UCSD-AML1 (cell line): ENCODE data around the gene PRPF38A.
A peak's percentile ranks its signal among the peaks of the same experiment; 100 is the strongest.
"Not testable (repeated sequence)": the region's sequence is repeated elsewhere in the genome, so short reads cannot be mapped to it uniquely, and the experiment has no call there.

ENCODE experiments used
- DNase-seq: peaks from one replicate; lab custom pipeline; 2025; ENCODE audit not compliant: unreplicated experiment; lab: John Stamatoyannopoulos, UW

The PRPF38A gene, protein sequence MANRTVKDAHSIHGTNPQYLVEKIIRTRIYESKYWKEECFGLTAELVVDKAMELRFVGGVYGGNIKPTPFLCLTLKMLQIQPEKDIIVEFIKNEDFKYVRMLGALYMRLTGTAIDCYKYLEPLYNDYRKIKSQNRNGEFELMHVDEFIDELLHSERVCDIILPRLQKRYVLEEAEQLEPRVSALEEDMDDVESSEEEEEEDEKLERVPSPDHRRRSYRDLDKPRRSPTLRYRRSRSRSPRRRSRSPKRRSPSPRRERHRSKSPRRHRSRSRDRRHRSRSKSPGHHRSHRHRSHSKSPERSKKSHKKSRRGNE

DNA sequence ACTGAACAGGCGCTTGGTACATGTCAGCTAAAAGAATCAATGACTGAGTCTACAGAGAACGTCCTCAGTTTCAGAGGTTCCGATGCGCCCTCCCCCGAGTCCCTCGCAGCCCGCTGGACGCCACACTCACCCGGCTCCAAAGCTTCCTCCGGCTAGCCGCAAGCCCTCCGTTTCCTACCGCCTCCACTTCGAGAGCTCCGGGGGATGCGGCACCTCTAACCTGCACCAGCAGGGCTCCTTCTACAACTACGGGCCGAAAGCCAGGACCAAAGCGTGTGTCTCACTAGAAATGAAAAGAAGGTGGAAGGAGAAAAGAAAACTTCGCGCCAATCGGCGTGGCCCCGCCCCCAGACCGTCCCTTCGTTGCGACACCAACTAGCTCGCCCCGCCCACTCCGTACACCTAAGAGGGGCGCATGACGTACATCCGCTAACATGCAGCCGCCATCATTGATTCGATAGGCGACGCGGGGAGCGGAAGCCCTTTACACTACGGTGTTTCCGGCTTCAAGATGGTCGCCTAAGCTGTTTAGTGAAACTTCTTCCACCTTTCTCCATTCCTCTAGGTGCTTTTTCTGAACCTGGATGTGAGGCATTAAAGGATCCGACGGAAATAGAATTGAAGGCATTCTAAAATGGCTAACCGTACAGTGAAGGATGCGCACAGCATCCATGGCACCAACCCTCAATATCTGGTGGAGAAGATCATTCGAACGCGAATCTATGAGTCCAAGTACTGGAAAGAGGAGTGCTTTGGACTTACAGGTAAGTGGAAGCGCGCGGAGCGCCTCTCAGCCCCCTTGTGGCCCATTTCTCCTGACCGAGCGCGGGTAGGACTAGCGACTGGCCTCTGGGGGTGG is at the start of gene PRPF38A, which contains the start of gene ORC1:
PRPF38A (plus strand) TSS at position 487 of the 859 bp plus-strand sequence; CDS start at position 635, 148 bp downstream.
ORC1 (minus strand) TSS at position 308 of the 859 bp plus-strand sequence. CDS start 2,200 bp downstream, outside the sequence.
- peak; percentile 96 for DNase-seq

DNA sequence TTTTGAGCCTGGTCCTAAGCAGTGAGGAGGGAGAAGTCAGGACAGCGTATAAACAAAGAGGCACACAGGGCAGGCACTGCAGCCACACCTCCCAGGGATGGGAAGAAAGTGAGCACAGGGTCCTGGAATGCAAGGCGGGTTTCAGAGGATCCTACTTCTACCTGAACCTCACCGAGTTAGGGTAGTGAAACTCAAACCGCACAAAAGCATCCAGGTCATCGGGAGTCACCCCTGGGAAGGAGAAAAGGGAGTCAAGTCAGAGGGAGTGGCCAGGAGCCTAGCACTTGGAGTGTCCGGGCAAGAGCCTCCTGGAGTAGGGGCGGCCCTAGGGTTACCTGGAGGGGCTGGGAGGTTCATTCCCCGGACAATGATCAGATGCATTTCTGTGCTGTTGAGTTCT is 49.0 kb upstream of the PRPF38A start:
- DNase-seq: no peak

DNA sequence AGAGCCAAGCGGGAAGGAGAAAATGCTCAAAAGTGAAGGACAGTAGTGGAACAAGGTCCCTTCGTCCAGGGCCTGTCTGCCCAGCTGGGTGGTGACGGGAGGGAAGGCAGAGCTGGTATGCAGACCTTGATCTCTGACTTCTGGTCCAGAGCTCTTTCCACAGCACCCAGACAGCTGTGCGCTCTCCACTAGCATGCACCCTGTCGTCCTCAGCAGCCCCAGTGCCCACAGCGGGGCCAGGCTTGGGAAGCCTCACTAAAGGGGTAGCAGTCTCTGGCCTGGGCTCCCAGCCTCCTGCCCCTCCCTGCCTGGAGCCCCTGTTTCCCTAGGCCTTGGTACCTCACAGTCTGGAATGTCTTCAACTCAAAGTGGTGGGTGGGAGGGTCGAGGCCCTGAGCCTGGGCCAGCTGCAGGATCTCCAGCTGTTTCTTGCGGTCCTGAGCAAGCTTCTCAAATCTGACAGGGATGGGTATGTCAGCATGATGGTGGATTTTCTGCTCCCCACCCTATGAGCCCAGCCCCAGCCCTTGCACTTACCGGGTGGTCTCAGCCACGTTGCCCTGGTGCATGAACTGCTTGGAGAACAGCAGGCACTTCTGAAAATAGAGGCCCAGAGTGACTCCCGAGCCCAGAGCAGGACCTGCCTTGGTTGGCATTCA is 48.4 kb upstream of the PRPF38A start:
- DNase-seq: no peak

DNA sequence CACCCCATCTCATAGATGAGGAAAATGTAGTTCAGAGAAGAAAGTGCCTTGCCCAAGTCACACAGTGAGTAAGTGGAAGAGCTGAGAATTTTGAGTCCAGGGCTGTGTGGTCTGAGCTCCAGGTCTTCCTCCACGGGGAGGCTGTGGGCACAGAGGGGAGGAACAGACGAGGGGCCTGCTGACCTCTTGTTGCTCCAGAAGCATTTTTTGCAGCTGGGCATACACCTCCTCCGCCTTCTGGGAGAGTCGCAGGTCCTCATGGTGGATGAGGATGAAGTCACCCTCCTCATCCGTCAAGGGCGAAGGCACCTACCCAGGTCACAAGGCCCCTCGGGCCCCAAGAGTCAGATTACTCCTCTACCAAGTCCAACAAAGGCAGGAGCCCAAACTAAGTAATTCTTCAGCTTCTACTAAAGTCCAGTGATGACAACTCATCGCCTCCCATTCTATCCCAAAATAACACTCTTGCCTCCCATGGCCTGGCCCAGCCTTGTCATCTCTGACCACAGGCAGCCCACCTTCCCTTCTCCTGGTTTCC is 47.5 kb upstream of the PRPF38A start:
- no peak for DNase-seq

DNA sequence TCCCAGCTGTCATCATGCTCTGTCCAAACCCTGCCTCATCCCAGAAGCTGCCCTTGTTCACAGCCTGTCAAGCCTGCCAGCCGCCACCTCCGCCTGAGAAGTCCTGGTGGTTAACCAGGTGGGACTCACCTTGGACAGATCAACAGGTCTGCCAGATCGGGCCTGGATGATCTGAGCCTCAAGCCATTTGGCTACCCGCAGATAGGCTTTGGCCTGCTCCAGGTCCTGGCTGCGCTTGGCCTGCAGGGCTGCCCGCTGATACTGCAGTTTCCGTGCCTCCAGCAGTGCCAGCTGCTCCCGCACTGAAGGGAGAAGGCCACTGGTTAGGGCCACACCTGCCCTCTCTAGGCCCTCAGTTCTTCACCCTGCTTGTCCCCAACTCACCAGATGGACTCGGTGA is 47.0 kb upstream of the PRPF38A start:
- DNase-seq: no peak

DNA sequence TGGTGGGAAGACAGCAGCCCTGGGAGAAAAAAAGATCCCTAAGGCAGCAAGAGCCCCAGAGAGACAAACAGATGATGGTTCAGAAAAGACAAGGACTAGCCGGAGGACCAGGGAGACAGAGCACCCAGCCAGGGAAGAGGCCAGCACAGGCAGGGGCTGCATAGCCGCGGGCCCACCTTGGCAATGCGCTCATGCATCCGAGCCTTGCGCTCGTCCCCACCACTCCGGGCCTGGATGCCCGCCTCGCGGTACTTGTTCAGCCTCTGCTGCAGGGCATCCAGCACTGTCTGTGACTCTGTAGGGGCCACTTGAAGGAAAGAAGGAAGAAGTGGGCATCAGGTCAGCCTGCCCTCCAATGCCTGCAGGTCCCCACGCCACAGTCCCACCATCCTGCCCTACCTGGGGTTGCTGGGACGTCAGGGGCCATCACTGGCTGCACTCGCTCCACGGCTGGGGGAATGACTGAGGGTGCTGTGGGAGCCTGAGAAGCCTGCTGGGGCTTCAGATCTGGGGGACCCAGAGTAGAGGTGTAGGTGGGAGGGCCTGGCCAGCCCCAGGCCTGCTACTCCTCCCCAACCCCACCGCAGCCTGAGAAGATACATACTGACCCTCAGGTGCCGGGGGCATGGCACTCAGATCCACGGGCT is 45.4 kb upstream of the PRPF38A start:
- no peak for DNase-seq

DNA sequence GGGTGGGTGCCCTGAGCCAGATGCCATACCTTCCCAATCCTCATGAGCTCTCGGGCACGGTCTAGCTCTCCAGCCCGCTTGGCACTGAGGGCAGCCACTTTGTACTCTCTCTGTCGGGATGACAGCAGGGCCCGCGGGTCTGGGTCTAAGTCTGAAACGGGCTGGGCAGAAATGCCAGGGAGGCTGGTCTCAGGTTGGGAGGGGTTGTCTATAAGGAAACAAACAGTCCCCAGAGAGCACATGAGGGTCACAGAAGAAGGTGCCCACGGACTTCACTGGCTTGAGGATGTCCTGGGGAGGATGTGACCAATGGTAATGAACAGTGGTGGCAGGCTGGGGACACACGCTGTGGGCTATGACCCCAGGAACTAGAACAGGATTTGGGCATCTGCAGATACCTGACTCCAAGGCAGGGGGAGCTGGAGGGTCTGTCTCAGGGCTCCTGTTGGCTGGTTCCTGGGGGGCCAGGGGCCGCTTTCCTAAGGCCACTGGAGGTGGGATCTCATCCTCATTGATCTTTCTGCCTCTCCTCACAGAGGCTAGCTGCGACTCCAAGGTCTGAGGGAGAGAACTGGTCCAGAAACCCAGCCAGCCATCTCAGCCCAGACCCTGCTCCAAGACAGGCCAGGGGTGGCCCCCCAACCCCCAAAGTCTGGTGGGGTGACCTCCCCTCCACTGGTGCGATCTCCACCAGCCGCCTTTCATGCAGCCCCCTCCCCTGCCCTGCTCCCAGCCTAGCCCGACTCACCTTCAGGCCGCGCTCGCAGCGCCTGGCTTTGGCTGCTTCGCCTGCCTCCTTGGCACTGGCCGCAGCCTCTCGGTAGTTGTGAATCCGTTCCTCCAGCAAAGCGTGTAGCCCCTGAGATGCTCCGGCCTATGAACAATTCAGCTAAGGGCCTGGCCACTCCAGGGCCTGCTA is 44.5 kb upstream of the PRPF38A start:
- no peak for DNase-seq

DNA sequence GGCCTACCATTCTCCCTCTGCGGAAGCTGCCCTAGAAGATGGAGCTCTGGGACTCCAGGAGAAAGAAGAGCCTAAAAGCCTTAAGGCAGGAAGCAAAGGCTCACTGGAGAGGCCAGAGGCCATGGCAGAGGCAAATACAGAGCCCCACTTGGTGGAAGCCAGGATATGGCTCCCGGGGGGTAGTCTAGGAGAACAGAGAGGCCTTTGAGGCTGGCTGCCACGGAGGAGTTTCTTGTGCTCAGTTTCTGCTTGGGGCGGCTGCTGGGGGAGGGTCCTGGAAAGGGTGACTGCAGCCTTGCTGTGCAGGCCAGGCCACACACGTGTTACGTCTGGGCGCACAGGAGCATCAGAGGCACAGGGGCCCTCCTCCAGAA is 43.8 kb upstream of the PRPF38A start:
- DNase-seq: no peak

DNA sequence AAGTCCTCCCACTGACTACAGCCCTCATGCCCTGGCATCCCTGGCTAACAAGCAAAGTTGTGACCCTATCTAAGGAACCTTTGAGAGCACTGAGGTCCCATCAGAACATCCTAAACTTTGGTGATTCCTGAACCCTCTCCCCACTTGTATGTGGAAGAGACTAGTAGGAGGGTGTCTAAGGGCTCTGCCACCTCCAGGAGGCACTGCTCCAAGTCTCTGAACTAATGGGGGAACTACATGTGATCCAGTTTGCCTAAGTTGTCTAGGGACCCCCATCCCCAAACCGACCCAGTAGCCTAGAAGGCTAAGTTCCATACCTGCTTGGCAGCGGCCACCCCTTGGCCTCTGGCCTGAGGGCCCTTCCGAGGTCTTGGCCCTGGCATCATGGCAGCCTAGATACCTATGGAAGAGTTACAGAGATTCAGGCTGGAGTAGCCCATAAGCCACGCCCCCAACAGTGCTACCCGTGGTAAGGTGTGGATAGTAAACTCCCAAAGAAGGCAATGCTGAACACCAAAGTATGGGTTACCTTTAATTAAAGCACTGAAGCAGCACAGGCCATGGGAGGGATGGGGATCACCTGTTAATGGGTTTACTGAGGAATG is 40.1 kb upstream of the PRPF38A start:
- DNase-seq: no peak

DNA sequence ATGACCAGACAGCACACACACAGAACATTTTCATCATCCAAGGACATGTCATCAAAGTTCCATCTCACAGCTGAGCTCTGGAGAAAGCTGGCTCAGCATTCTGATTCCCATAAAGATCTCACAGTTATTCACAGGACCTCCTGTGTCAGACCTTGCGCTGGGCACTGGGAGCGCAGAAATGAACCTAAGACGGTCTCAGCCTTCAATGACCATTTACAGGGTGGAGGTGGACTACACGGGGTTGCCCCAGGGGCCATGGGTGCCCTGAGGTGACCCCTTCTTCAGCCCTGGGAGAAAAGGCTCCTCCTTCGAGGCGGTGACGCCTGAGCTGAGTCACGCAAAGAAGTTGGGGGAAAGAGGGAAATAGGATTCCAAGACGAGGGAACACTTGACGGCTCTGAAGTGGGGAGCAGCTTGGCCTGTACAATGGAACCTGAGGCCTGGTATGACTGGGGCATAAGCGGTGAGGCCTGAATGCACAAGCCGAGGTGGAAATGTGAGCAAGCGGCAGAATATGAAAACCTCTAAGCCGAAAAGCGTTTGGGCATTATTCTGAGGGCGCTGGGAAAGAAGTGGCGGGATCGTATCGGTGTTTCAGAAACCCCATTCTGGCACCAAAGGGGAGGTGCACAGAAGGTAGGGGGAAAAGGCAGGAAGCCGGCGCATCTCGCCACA is 39.2 kb upstream of the PRPF38A start:
- peak; percentile 51 for DNase-seq

DNA sequence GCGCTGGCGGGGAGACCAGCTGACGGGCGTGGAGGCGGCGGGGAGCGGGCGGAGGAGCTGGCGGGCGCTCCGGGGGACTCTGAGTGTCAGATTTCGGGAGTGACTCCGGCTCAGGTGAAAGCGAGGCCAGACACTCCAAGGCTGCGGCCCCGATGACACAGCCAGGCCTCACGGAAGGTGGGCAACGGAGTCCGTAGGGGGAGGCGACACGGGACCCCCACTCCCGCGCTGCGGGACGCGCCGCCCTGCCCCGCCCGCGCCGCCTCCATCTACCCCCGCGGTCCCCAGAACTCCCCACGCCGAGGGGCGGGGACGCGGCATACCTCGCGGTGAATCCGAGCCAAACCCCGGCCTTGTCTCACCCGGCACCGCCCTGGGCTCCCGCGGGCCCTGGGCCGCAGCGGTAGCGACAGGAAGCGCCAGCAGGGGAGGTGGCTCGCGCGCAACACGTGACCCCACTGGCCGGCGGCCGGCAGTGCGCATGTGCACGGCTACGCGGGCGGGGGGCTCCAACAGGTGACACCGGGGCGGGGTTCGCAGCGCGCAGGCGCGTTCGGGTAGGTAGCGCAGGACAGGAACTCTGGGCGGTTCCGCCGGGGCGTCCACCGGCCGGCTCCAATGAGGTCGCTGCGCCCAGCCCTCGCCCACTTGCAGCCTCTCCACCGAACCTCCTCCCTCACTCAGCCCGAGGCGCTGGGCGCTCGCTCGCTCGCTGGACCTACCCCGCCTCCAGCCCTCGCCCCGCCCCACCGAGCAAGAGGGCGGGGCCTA is 38.5 kb upstream of the PRPF38A start, which contains the start of gene CC2D1B:
CC2D1B (minus strand) TSS at position 460 of the 771 bp plus-strand sequence. CDS start 1,585 bp downstream, outside the sequence.
- peak; percentile 99 for DNase-seq

DNA sequence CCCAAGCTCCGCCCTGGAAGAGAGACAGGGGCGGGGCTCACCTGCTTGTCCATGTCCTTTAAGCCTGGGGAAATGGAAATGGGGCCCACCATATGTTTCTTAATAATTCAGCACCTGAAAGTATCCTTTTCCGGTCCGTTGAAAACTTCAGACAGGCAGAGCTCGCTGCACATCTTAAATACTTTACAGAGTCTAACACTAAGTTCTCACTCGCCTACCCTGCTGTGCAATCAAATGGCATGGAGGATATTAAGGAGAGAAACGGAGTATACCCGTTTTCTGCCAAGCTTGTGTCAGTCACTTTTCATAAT is 37.9 kb upstream of the PRPF38A start:
- no peak for DNase-seq

DNA sequence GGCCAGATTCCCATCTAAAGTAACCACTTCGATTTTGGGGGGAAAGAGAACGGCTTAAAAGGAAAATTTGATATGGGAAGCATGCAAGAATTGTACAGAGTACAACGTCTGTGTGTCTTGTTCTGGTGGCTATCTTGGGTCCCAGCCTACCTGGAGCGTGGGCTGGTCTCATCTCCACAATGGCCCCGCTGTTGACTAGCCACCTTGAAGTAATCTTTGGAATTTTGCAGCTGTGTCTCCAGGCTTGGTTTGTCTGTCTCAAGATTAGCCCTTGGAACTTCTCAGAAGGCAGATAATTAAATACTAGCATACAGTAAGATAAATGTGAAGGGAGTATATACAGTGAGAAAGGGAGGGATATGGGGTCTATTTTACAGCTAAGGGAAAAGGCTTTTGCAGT is 37.1 kb upstream of the PRPF38A start:
- no peak for DNase-seq

DNA sequence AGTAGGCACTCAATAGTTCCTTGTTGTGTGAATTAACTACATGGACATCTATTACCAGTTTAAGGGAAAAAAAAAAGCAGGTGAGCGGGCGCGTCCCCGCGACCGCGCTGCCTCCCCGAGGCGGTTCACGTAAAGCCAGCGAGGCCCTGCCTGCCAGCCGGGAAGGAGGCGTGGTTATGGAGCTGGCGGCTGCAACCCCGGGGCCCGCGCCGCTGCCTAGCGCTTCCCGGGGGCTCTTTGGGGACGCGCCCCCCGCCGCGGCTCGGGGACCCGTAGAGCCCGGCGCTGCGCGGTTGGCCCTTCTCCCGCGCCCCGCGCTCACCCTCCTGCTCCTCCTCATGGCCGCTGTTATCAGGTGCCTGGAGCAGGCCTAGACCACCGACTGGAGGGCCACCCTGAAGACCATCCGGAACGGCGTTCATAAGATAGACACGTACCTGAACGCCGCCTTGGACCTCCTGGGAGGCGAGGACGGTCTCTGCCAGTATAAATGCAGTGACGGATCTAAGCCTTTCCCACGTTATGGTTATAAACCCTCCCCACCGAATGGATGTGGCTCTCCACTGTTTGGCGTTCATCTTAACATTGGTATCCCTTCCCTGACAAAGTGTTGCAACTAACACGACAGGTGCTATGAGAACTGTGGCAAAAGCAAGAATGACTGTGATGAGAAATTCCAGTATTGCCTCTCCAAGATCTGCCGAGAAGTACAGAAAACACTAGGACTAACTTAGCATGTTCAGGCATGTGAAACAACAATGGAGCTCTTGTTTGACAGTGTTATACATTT is 35.8 kb upstream of the PRPF38A start:
- DNase-seq: peak; percentile 21

DNA sequence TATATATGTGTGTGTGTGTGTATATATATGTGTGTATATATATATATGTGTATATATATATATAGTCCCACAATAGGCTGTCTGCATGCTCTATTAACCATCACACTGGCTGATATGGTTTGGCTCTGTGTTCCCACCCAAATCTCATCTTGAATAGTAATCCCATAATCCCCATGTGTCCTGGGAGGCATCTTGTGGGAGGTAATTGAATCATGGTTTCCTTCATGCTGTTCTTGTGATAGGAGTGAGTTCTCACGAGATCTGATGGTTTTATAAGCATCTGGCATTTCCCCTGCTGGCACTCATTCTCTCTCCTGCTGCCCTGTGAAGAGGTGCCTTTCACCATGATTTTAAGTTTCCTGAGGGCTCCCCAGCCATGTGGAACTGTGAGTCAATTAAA is 34.6 kb upstream of the PRPF38A start:
- not testable (repeated sequence) for DNase-seq

DNA sequence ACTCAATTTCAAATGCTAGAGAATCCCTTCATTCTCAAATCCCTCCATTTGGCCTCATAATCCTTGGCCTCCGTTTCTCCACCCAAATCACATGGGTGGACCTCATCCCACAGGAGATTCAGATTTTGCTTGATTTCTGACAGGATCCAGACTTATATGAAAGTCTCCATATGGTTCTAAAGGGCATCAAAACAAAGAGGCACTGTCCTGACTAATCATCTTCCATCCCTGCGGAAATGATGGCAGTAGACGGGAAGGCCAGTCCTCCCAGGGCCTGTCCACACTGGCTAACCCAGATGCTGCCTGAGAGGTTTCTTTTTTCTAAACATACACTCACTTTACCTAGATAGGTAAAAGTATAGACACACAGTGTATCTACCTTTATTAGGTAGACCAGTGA is 19.0 kb upstream of the PRPF38A start:
- DNase-seq: no peak

DNA sequence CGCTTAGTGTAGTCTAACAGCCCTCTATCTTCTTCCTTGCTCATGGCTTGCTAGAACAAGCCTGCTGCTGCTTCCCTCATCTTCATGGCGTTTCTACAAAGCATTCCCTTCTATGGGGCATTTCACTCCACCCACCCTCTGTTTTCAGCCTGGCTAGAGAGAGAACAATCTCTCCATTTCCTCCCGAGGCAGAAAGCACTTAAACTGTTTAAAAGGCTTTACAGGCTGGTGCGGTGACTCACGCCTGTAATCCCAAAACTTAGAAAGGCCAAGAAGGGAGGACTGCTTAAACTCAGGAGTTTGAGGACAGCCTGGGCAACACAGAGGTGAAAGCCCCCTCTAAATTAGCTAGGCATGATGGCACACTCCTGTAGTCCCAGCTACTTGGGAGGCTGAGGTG is 17.9 kb upstream of the PRPF38A start:
- no peak for DNase-seq
